Stimulated activated memory B cell treated with anti-CD40 and anti-IgM and Interleukin-4, amounts not matched to agents 10 μg/mL and 1 μg/mL and 100 μg/mL, for 72 hours (primary cell): Measurements from ENCODE around the gene PHLDB2.
"Not testable (repeated sequence)": the region's sequence is repeated elsewhere in the genome, so short reads cannot be mapped to it uniquely, and the experiment has no call there.

Experiments
- ATAC-seq: fragments of 150-1000 bp; cut with Tn5 transposase; 2 replicates; pipeline ENCODE4 v1.10.0; 2021
- H3K27ac Mint-ChIP-seq: one replicate; pipeline ENCODE4 v1.8.0; 2022; ENCODE audit warnings: mild to moderate bottlenecking, mixed read lengths
- H3K27me3 Mint-ChIP-seq: one replicate; pipeline ENCODE4 v1.8.0; 2022; ENCODE audit warnings: mixed read lengths
- H3K36me3 Mint-ChIP-seq: one replicate; pipeline ENCODE4 v1.8.0; 2022; ENCODE audit warnings: mixed read lengths
- H3K4me1 Mint-ChIP-seq: one replicate; pipeline ENCODE4 v1.8.0; 2022; ENCODE audit warnings: mixed read lengths
- H3K4me3 Mint-ChIP-seq: one replicate; pipeline ENCODE4 v1.8.0; 2022; ENCODE audit warnings: mild to moderate bottlenecking, moderate library complexity, mixed read lengths
- H3K9me3 Mint-ChIP-seq: one replicate; pipeline ENCODE4 v1.8.0; 2022; ENCODE audit warnings: mixed read lengths

PHLDB2 gene

GRCh38 chr3:111859061-111859973 is at the start of gene PHLDB2:
TSS of gene PHLDB2 (plus strand) at chr3:111859265. CDS start at chr3:111884078, 24,813 bp downstream.
- Mint-ChIP-seq H3K27me3 (peaks cover 30% of the 10 kb centered on the region), H3K9me3 (no peaks in the 10 kb centered on the region), H3K4me1 (peaks cover 21% of the 10 kb centered on the region), H3K27ac (peak within 1 kb of the TSS; percentile 55), H3K4me3 (peak within 1 kb of the TSS; percentile 82), H3K36me3 (no peaks in the 10 kb centered on the region)
- peak; percentile 74 for ATAC-seq

GRCh38 chr3:111810909-111811308 is 48.2 kb upstream of the PHLDB2 start:
- no peaks in the 10 kb centered on the region for H3K4me1 Mint-ChIP-seq
- H3K27me3 Mint-ChIP-seq: no peaks in the 10 kb centered on the region
- H3K27ac Mint-ChIP-seq: no peak overlapping the region
- no peak for ATAC-seq
- no peaks in the 10 kb centered on the region for H3K36me3 Mint-ChIP-seq
- peaks cover 6% of the 10 kb centered on the region for H3K9me3 Mint-ChIP-seq
- H3K4me3 Mint-ChIP-seq: no peak overlapping the region

DNA sequence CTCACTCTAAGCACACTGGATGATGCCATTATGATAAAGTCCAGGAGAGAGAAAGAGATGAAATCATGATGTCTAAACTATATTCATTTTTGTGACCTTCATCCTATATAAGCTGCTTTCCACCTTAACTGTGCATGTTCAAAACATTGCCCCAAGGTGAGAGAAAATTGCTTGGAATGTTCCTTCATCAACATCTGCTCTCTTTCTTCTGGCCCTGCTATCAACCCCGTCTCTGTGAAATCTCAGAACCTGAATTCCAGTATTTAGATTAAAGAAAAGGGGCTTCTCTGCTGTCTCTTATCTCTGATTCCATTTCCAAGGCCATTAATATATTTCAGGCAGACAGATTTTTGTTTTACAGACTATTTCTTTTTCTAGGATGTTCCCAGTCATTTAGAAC is 47.3 kb upstream of the PHLDB2 start:
- Mint-ChIP-seq H3K27ac (no peak overlapping the region), H3K36me3 (no peaks in the 10 kb centered on the region), H3K4me1 (no peaks in the 10 kb centered on the region), H3K9me3 (peaks cover 9% of the 10 kb centered on the region), H3K4me3 (no peak overlapping the region), H3K27me3 (no peaks in the 10 kb centered on the region)
- ATAC-seq: no peak

GRCh38 chr3:111812701-111813100 is 46.4 kb upstream of the PHLDB2 start:
- ATAC-seq: no peak
- Mint-ChIP-seq H3K36me3 (no peaks in the 10 kb centered on the region), H3K4me3 (no peak overlapping the region), H3K4me1 (no peaks in the 10 kb centered on the region), H3K27ac (no peak overlapping the region), H3K27me3 (no peaks in the 10 kb centered on the region), H3K9me3 (peaks cover 12% of the 10 kb centered on the region)

DNA sequence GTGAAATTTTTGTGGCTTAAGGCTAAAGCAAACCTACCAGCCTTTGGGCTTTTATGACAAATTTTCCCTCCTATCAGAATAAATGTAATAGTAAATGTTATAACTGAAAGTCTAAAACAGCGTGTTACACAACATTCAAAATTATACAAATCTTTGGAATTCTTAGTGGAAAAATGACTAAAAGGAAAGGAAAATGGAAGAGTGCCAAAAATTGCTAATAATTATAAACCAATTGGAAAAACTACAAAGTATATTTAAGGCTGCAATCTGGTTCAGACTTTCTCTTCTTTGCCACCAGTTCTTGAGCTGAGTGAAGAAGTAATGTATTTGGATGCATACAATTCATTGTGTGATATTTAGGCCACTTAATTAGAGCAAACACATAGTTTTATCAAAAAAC is 45.6 kb upstream of the PHLDB2 start:
- Mint-ChIP-seq H3K36me3 (no peaks in the 10 kb centered on the region), H3K4me1 (no peaks in the 10 kb centered on the region), H3K9me3 (peaks cover 12% of the 10 kb centered on the region), H3K27ac (no peak overlapping the region), H3K4me3 (no peak overlapping the region), H3K27me3 (no peaks in the 10 kb centered on the region)
- no peak for ATAC-seq

DNA sequence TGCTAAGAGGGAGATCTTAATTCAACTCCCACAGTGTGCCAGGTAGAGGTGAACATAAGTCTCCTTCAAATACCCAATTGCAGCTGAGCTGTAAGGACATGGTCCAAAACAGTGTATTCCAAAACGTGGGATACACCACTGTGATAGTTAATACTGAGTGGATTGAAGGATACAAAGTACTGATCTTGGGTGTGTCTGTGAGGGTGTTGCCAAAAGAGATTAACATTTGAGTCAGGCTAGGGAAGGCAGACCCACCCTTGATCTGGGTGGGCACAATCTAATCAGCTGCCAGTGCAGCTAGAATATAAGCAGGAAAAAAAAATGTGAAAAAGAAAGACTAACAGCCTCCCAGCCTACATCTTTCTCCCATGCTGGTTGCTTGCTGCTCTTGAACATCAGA is 45.1 kb upstream of the PHLDB2 start:
- H3K9me3 Mint-ChIP-seq: peaks cover 12% of the 10 kb centered on the region
- no peak for ATAC-seq
- no peaks in the 10 kb centered on the region for H3K4me1 Mint-ChIP-seq
- H3K27me3 Mint-ChIP-seq: no peaks in the 10 kb centered on the region
- no peaks in the 10 kb centered on the region for H3K36me3 Mint-ChIP-seq
- H3K27ac Mint-ChIP-seq: no peak overlapping the region
- no peak overlapping the region for H3K4me3 Mint-ChIP-seq

GRCh38 chr3:111816771-111817170 is 42.3 kb upstream of the PHLDB2 start:
- not testable (repeated sequence) for ATAC-seq, H3K27me3 Mint-ChIP-seq, H3K4me1 Mint-ChIP-seq, H3K27ac Mint-ChIP-seq, H3K36me3 Mint-ChIP-seq, H3K4me3 Mint-ChIP-seq
- H3K9me3 Mint-ChIP-seq: peaks cover 14% of the 10 kb centered on the region

DNA sequence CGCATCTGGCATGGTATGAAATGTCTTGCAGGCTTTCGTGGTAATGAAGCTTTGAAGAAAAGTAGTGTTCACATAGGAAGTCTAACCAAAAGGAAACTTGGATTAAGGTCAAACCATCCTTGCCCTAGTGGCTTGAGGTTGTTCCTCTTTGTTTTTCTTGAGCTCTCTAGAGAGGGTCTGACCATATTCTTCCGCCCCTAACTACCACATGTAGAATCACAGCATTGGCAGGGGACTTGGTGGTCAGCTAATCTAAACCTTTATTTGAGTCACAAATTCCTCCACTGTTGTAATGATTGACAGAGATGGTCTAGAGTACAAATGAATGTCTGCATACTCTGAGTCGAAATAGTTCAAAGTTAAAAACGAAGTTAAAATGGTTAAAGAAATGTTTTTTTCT is 39.1 kb upstream of the PHLDB2 start:
- Mint-ChIP-seq H3K36me3 (no peaks in the 10 kb centered on the region), H3K4me3 (no peak overlapping the region), H3K27ac (no peak overlapping the region), H3K27me3 (no peaks in the 10 kb centered on the region), H3K9me3 (peaks cover 14% of the 10 kb centered on the region), H3K4me1 (no peaks in the 10 kb centered on the region)
- ATAC-seq: no peak

- no peak for ATAC-seq
- Mint-ChIP-seq H3K27me3 (no peaks in the 10 kb centered on the region), H3K9me3 (peaks cover 8% of the 10 kb centered on the region), H3K27ac (no peak overlapping the region), H3K36me3 (no peaks in the 10 kb centered on the region), H3K4me1 (no peaks in the 10 kb centered on the region), H3K4me3 (no peak overlapping the region)
Observed at GRCh38 chr3:111820651-111821050, 38.4 kb upstream of the PHLDB2 start.

DNA sequence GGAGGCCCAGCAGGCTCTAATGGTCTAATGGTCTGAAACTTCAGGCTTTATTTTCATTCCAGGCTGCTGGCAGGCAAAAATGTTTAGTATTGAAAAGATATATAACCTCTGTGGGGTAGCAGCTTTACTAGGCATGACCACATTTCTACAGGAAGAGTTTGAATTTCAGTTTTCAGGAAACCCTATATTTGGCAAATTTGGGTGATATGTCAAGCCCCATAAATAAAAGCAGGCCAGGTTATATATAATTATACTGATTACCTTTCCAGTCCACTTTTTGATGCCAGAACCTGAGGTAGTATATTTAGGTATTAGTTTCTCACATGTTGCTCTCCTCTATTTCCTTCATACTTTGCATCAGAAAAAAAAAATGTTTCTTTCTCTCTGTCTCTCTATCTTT is 37.2 kb upstream of the PHLDB2 start:
- Mint-ChIP-seq H3K9me3 (peaks cover 4% of the 10 kb centered on the region), H3K36me3 (no peaks in the 10 kb centered on the region), H3K27ac (no peak overlapping the region), H3K27me3 (peaks cover 7% of the 10 kb centered on the region), H3K4me3 (no peak overlapping the region), H3K4me1 (no peaks in the 10 kb centered on the region)
- ATAC-seq: no peak

- no peak for ATAC-seq
Observed at GRCh38 chr3:111822804-111823203, 36.3 kb upstream of the PHLDB2 start.

DNA sequence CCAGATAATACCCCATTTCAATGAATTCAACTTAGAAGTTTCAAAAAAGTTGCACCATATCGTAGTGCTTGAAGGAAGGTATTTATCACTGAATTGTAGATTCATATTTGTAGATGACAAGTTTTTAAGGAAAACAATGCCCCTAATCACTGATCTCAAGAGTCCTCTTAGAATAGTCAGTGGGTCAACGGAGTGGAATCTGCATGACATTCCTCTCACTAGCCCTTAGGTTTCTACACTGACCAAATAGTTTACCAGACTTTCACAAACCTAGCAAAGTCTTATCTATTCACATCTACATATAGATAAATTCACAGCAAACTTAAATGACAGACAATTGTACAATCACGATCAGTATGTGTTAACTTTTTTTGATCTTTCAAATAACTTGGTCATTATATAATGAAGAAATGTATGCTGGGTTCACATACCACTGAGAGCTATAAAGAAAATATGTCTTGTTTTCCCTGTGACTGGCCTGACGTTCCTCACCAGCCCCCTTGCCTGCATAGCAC is 35.7 kb upstream of the PHLDB2 start:
- Mint-ChIP-seq H3K9me3 (peaks cover 3% of the 10 kb centered on the region), H3K27ac (no peak overlapping the region), H3K27me3 (peaks cover 9% of the 10 kb centered on the region), H3K4me1 (no peaks in the 10 kb centered on the region), H3K36me3 (no peaks in the 10 kb centered on the region), H3K4me3 (no peak overlapping the region)
- no peak for ATAC-seq

More at GRCh38 chr3:111822804-111823203, 36.3 kb upstream of the PHLDB2 start:
- H3K9me3 Mint-ChIP-seq: peaks cover 3% of the 10 kb centered on the region
- no peak overlapping the region for H3K4me3 Mint-ChIP-seq
- no peaks in the 10 kb centered on the region for H3K4me1 Mint-ChIP-seq
- no peaks in the 10 kb centered on the region for H3K36me3 Mint-ChIP-seq
- no peak overlapping the region for H3K27ac Mint-ChIP-seq
- peaks cover 9% of the 10 kb centered on the region for H3K27me3 Mint-ChIP-seq

DNA sequence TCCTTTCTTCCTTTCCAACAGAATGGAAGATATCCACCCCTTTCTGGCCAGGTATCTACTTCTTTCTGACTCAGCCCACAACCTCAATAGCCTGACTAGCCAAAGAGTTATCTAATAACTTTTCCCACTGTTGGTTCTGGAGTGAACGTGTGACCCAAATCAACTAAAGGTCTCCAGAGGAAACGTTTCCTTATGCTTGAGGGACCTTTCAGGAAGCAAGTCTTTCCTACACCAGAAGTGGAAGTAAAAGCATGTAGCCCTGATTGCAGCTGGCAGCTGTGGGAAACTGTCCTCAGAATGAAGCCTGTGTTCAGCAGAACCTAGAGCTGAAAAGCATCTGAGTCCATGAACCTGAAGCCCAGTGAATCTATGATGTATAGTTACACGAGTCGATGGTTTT is 34.7 kb upstream of the PHLDB2 start:
- Mint-ChIP-seq H3K27ac (no peak overlapping the region), H3K4me1 (no peaks in the 10 kb centered on the region), H3K36me3 (no peaks in the 10 kb centered on the region), H3K4me3 (no peak overlapping the region), H3K9me3 (peaks cover 3% of the 10 kb centered on the region), H3K27me3 (peaks cover 9% of the 10 kb centered on the region)
- ATAC-seq: no peak

DNA sequence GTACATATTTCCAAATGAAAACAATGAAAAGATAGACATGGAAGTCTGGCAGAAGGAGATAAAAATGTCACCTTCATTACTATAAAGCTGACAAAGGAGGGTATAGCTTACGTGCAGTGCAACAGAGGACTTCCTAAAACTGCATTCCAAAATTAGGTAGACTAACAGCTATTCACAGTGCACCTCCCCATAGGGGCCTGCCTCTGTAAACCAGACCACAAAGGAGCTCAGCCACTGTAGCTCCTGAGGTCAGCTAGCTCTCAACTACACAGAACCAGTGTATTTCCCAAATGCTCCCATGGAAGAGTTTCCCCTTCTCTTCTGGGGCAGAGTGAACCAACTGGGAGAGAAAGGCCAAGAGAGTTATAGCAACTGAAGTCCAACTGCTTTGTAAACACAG is 31.2 kb upstream of the PHLDB2 start:
- peaks cover 9% of the 10 kb centered on the region for H3K27me3 Mint-ChIP-seq
- H3K27ac Mint-ChIP-seq: no peak overlapping the region
- no peak overlapping the region for H3K4me3 Mint-ChIP-seq
- ATAC-seq: no peak
- H3K9me3 Mint-ChIP-seq: no peaks in the 10 kb centered on the region
- H3K36me3 Mint-ChIP-seq: no peaks in the 10 kb centered on the region
- no peaks in the 10 kb centered on the region for H3K4me1 Mint-ChIP-seq

- H3K4me1 Mint-ChIP-seq: no peaks in the 10 kb centered on the region
- no peaks in the 10 kb centered on the region for H3K9me3 Mint-ChIP-seq
- peaks cover 9% of the 10 kb centered on the region for H3K27me3 Mint-ChIP-seq
- no peak overlapping the region for H3K27ac Mint-ChIP-seq
- no peak for ATAC-seq
- H3K4me3 Mint-ChIP-seq: no peak overlapping the region
- H3K36me3 Mint-ChIP-seq: no peaks in the 10 kb centered on the region
Observed at GRCh38 chr3:111828530-111828929, 30.5 kb upstream of the PHLDB2 start.

GRCh38 chr3:111829023-111829422 is 30.0 kb upstream of the PHLDB2 start:
- peaks cover 9% of the 10 kb centered on the region for H3K27me3 Mint-ChIP-seq
- H3K4me1 Mint-ChIP-seq: no peaks in the 10 kb centered on the region
- no peak overlapping the region for H3K4me3 Mint-ChIP-seq
- no peaks in the 10 kb centered on the region for H3K36me3 Mint-ChIP-seq
- H3K9me3 Mint-ChIP-seq: no peaks in the 10 kb centered on the region
- H3K27ac Mint-ChIP-seq: no peak overlapping the region
- no peak for ATAC-seq
